Left cardiac atrium (tissue), 4 donors: ENCODE data around the gene DRC3. TPM values are rescaled to one million over a fixed set of nuclear protein-coding genes. Genes with fewer than 3 reads are reported as not detected.
A peak's percentile ranks its signal among the peaks of the same experiment; 100 is the strongest.

ENCODE experiments used
- ATAC-seq, 2 donors: fragments of 200-7000 bp; cut with Tn5 transposase; one replicate each; pipeline ENCODE4 v1.9.1; 2020; ENCODE audit warnings: mild to moderate bottlenecking in 2 of 2, moderate library complexity in 2 of 2
- DNase-seq: peaks from one replicate; pipeline ENCODE4 v3.0.0-alpha.2; 2020
- intact Hi-C, 2 donors: fragments of 100-400 bp; cut with DNase I; formaldehyde crosslinking; loops; one replicate each; pipeline versions ENCODE4 v1.14.1 to v1.15.1; 2022 to 2023
- total RNA-seq, 2 donors: library from RNA; stranded (reverse); fragmentation: NEBNext Ultra II Directional; extraction: Animal tissue kit (Norgen Biotek cat#: 25700); gene quantifications; one replicate each; pipeline ENCODE4 v1.2.1, GENCODE V29; 2021
- donor health status: DM: no; HTN: yes; CAD: no.
- donor health status: DM: no; HTN: yes; CAD: no; lungs with severe emphysema.
- donor health status: DM: yes; HTN: yes; CAD: no.
- donor health status: Dilated cardiomyopathy.

Gene DRC3
- total RNA-seq, 2 donors from 2014 or later, result 1.4 to 2.0 TPM

GRCh38 chr17:18033442-18034099, 60.9 kb downstream of the DRC3 start:
- peak; percentile 83 to 88 for ATAC-seq
- intact Hi-C loops, result loop anchor here (2.0 to 10.0 kb wide), 6 partner anchors 39 to 351 kb away; partner anchors contain the start of gene RAI1 (in 1 of the 2)
- DNase-seq, result no peak

GRCh38 chr17:18035704-18036103, 63.0 kb downstream of the DRC3 start:
- no peak for ATAC-seq
- intact Hi-C loops, result loop anchor here (5.0 to 10.0 kb wide), 5 partner anchors 111 to 358 kb away; no protein-coding TSS in a partner anchor
- DNase-seq, result no peak

GRCh38 chr17:18037486-18037885, 64.8 kb downstream of the DRC3 start:
- ATAC-seq, result no peak
- DNase-seq, result no peak
- intact Hi-C loops, result loop anchor here (5.0 to 10.0 kb wide), 5 partner anchors 113 to 360 kb away; no protein-coding TSS in a partner anchor

- ATAC-seq (no peak), DNase-seq (no peak)
- intact Hi-C loops, result loop anchor here (5.0 to 10.0 kb wide), 5 partner anchors 113 to 361 kb away; no protein-coding TSS in a partner anchor
Measured at GRCh38 chr17:18038149-18038850, 65.6 kb downstream of the DRC3 start.

GRCh38 chr17:18038861-18039534, 66.3 kb downstream of the DRC3 start, which contains the start of the genes ATPAF2 and GID4:
Gene ATPAF2 (minus strand): TSS chr17:18039168. CDS start chr17:18039013, 155 bp downstream.
Gene GID4 (plus strand): TSS chr17:18039408. CDS start chr17:18039465, 57 bp downstream.
- DNase-seq (peak; percentile 100), ATAC-seq (peak; percentile 97 to 98)
- intact Hi-C loops, result loop anchor here (5.0 to 10.0 kb wide), 5 partner anchors 114 to 362 kb away; no protein-coding TSS in a partner anchor

- peak; percentile 35 for DNase-seq
Measured at GRCh38 chr17:18039535-18040260, 67.0 kb downstream of the DRC3 start.

GRCh38 chr17:18040261-18040858, 67.7 kb downstream of the DRC3 start:
- ATAC-seq (no peak), DNase-seq (no peak)
- intact Hi-C loops, result no loop called here

More at GRCh38 chr17:18039535-18040260, 67.0 kb downstream of the DRC3 start:
- ATAC-seq, result peak; percentile 49 to 67
- intact Hi-C loops, result loop anchor here (5.0 to 10.0 kb wide), 5 partner anchors 115 to 362 kb away; no protein-coding TSS in a partner anchor

- DNase-seq, result no peak
- ATAC-seq, result no peak
- intact Hi-C loops, result no loop called here
Measured at GRCh38 chr17:18041776-18042175, 69.1 kb downstream of the DRC3 start.

GRCh38 chr17:18042983-18043382, 70.3 kb downstream of the DRC3 start:
- intact Hi-C loops, result no loop called here
- no peak for ATAC-seq

GRCh38 chr17:18043491-18043890, 70.8 kb downstream of the DRC3 start:
- intact Hi-C loops, result no loop called here
- DNase-seq (no peak), ATAC-seq (no peak)

More at GRCh38 chr17:18042983-18043382, 70.3 kb downstream of the DRC3 start:
- no peak for DNase-seq

- DNase-seq, result no peak
- ATAC-seq, result no peak
- intact Hi-C loops, result no loop called here
Measured at GRCh38 chr17:18044609-18045008, 71.9 kb downstream of the DRC3 start.

- no peak for ATAC-seq
- intact Hi-C loops, result no loop called here
- no peak for DNase-seq
Measured at GRCh38 chr17:18045691-18046350, 73.2 kb downstream of the DRC3 start.

GRCh38 chr17:18055597-18055996, 82.9 kb downstream of the DRC3 start:
- intact Hi-C loops, result no loop called here
- DNase-seq (no peak), ATAC-seq (no peak)

- ATAC-seq (no peak), DNase-seq (no peak)
- intact Hi-C loops, result no loop called here
Measured at GRCh38 chr17:18056214-18056613, 83.6 kb downstream of the DRC3 start.

GRCh38 chr17:18059283-18059682, 86.6 kb downstream of the DRC3 start:
- intact Hi-C loops, result no loop called here
- DNase-seq (no peak), ATAC-seq (no peak)

GRCh38 chr17:18064053-18064452, 91.4 kb downstream of the DRC3 start:
- ATAC-seq, result no peak
- no peak for DNase-seq
- intact Hi-C loops, result no loop called here

GRCh38 chr17:18065546-18065945, 92.9 kb downstream of the DRC3 start:
- ATAC-seq, result no peak
- intact Hi-C loops, result no loop called here
- DNase-seq, result no peak
